ENCODE measurements around the gene TRAPPC2B. TPM values are rescaled to one million over a fixed set of nuclear protein-coding genes. Genes with fewer than 3 reads are reported as not detected.

TRAPPC2B gene
- total and polyA plus RNA-seq, 2 of the 13 experiments (the other 11 are each of a cell fraction or from before 2014, with no cell fraction given), result 13.3 to 17.7 TPM

DNA sequence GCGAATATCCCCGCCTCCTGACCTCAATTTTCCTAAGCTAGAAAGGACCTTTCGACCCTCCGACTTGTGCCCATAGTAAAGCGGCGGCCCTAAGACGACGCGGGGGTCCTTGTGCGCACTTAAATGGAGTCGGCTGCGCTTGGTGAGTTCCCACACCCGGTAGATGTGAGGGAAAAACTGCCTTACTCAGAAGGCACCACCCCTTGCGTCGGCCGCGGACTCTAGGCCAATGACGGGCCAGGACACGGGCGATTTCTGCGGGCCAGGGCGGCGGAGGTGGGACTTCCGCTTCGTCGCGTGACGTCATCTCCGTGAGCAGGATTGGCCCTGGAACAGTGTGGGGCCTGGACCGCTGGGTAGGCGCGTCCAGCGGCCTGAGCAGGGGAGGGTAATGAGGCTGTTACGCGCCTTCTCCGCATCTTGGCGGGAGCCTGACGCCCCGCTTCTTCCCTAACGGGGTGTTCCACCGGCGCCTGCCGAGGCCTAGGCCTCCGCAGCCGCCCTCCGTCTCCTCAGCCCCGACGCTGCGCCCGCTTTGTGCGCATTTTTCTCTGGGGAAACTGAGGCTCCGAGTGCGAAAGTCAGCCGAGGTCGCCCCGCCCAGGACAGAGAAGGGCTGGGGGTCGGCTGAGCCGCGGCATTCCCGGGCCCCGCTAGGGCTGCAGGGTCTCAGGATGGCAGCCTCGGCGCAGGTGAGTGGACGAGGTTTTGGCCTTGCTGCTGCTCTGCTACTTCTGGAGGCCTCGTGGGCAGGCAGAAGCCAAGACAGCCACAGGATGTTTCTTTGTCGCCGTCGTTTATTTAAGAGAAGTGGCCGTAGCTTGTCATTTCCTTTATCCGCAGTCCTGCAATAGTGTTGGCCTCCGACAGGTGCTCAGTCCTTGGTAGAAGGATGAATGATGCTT, 42.9 kb upstream of the TRAPPC2B start, which contains the start of gene ZNF543 (continued):
- TF ChIP-seq ZNF609 (CRISPR knock-in tag; IDR thresholded peaks at IDR 0.05; ENCODE audit: borderline replicate concordance) (no peak), ARHGAP35 (CRISPR knock-in tag; IDR thresholded peaks at IDR 0.05; ENCODE audit: borderline replicate concordance) (0 out of 2 replicates have a peak, but pooled peaks have one; percentile 10), ZNF101 (CRISPR knock-in tag; IDR thresholded peaks at IDR 0.05; ENCODE audit: borderline replicate concordance, low read depth) (no peak), KDM5A (IDR thresholded peaks at IDR 0.05; ENCODE audit: borderline replicate concordance, low read length) (0 out of 2 replicates have a peak, but pooled peaks have one; percentile 79), IRF2 (CRISPR knock-in tag; IDR thresholded peaks at IDR 0.05) (peak; percentile 71), HHEX (CRISPR knock-in tag; IDR thresholded peaks at IDR 0.05) (no peak), ZKSCAN1 (IDR thresholded peaks at IDR 0.05; ENCODE audit: low read length) (no peak), THYN1 (CRISPR knock-in tag; IDR thresholded peaks at IDR 0.05; ENCODE audit: borderline replicate concordance, low read depth) (no peak), ZNF136 (CRISPR knock-in tag; IDR thresholded peaks at IDR 0.05; ENCODE audit: low read depth) (0 out of 2 replicates have a peak, but pooled peaks have one; percentile 33), ZNF839 (CRISPR knock-in tag; IDR thresholded peaks at IDR 0.05; ENCODE audit: borderline replicate concordance) (no peak), ARNT (IDR thresholded peaks at IDR 0.05) (no peak)
- TF ChIP-seq, protein P1, sequence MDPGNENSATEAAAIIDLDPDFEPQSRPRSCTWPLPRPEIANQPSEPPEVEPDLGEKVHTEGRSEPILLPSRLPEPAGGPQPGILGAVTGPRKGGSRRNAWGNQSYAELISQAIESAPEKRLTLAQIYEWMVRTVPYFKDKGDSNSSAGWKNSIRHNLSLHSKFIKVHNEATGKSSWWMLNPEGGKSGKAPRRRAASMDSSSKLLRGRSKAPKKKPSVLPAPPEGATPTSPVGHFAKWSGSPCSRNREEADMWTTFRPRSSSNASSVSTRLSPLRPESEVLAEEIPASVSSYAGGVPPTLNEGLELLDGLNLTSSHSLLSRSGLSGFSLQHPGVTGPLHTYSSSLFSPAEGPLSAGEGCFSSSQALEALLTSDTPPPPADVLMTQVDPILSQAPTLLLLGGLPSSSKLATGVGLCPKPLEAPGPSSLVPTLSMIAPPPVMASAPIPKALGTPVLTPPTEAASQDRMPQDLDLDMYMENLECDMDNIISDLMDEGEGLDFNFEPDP (CRISPR knock-in tag; conservative IDR thresholded peaks at IDR 0.05), result 0 out of 2 replicates have a peak, but pooled peaks have one; percentile 37
- TF ChIP-seq, protein P2, sequence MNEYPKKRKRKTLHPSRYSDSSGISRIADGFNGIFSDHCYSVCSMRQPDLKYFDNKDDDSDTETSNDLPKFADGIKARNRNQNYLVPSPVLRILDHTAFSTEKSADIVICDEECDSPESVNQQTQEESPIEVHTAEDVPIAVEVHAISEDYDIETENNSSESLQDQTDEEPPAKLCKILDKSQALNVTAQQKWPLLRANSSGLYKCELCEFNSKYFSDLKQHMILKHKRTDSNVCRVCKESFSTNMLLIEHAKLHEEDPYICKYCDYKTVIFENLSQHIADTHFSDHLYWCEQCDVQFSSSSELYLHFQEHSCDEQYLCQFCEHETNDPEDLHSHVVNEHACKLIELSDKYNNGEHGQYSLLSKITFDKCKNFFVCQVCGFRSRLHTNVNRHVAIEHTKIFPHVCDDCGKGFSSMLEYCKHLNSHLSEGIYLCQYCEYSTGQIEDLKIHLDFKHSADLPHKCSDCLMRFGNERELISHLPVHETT (CRISPR knock-in tag; conservative IDR thresholded peaks at IDR 0.05), result no peak
- TF ChIP-seq, protein P3, sequence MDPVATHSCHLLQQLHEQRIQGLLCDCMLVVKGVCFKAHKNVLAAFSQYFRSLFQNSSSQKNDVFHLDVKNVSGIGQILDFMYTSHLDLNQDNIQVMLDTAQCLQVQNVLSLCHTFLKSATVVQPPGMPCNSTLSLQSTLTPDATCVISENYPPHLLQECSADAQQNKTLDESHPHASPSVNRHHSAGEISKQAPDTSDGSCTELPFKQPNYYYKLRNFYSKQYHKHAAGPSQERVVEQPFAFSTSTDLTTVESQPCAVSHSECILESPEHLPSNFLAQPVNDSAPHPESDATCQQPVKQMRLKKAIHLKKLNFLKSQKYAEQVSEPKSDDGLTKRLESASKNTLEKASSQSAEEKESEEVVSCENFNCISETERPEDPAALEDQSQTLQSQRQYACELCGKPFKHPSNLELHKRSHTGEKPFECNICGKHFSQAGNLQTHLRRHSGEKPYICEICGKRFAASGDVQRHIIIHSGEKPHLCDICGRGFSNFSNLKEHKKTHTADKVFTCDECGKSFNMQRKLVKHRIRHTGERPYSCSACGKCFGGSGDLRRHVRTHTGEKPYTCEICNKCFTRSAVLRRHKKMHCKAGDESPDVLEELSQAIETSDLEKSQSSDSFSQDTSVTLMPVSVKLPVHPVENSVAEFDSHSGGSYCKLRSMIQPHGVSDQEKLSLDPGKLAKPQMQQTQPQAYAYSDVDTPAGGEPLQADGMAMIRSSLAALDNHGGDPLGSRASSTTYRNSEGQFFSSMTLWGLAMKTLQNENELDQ (CRISPR knock-in tag; IDR thresholded peaks at IDR 0.05; ENCODE audit: borderline replicate concordance), result no peak
- TF ChIP-seq, protein P4, sequence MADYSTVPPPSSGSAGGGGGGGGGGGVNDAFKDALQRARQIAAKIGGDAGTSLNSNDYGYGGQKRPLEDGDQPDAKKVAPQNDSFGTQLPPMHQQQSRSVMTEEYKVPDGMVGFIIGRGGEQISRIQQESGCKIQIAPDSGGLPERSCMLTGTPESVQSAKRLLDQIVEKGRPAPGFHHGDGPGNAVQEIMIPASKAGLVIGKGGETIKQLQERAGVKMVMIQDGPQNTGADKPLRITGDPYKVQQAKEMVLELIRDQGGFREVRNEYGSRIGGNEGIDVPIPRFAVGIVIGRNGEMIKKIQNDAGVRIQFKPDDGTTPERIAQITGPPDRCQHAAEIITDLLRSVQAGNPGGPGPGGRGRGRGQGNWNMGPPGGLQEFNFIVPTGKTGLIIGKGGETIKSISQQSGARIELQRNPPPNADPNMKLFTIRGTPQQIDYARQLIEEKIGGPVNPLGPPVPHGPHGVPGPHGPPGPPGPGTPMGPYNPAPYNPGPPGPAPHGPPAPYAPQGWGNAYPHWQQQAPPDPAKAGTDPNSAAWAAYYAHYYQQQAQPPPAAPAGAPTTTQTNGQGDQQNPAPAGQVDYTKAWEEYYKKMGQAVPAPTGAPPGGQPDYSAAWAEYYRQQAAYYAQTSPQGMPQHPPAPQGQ (CRISPR knock-in tag; IDR thresholded peaks at IDR 0.05; ENCODE audit: borderline replicate concordance), result no peak
